Liver (tissue), 9 donors: ENCODE data around the gene CHRM4. TPM values are rescaled to one million over a fixed set of nuclear protein-coding genes. Genes with fewer than 3 reads are reported as not detected.

Source experiments
- DNase-seq: peaks from one replicate; pipeline ENCODE4 v3.0.0-alpha.2; 2017; ENCODE audit warnings: low spot score
- H3K27ac ChIP-seq, 2 donors: one replicate each; pipeline ENCODE4 v1.7.0; 2013; ENCODE audit warnings: inconsistent platforms in 2 of 2, low read length in 2 of 2, control low read depth in 1 of 2, low read depth in 1 of 2, mild to moderate bottlenecking in 1 of 2
- H3K27me3 ChIP-seq, 4 donors: one replicate each; pipeline versions ENCODE4 v1.6.1 to v1.7.0; 2013; ENCODE audit warnings: low read length in 3 of 4, inconsistent platforms in 1 of 4, mild to moderate bottlenecking in 1 of 4, moderate library complexity in 1 of 4; ENCODE audit not compliant: control insufficient read depth in 4 of 4, insufficient read depth in 4 of 4
- H3K36me3 ChIP-seq, 4 donors: one replicate each; pipeline versions ENCODE4 v1.6.1 to v1.7.0; 2013; ENCODE audit warnings: low read length in 3 of 4, mild to moderate bottlenecking in 3 of 4, low read depth in 1 of 4, moderate library complexity in 1 of 4; ENCODE audit not compliant: control insufficient read depth in 4 of 4, insufficient read depth in 3 of 4
- H3K4me1 ChIP-seq, 4 donors: one replicate each; pipeline versions ENCODE4 v1.6.1 to v1.7.0; 2013; ENCODE audit warnings: low read length in 3 of 4, mild to moderate bottlenecking in 3 of 4, moderate library complexity in 1 of 4; ENCODE audit not compliant: control insufficient read depth in 4 of 4, insufficient read depth in 4 of 4
- H3K4me3 ChIP-seq, 3 donors: one replicate each; pipeline versions ENCODE4 v1.6.1 to v1.7.0; 2013; ENCODE audit warnings: low read length in 3 of 3, control low read depth in 1 of 3, low read depth in 1 of 3, mild to moderate bottlenecking in 1 of 3
- H3K9ac ChIP-seq, 2 donors: one replicate each; pipeline ENCODE4 v1.7.0; 2013; ENCODE audit warnings: low read length in 2 of 2, mild to moderate bottlenecking in 2 of 2, moderate library complexity in 2 of 2, control low read depth in 1 of 2, low read depth in 1 of 2
- H3K9me3 ChIP-seq, 4 donors: one replicate each; pipeline versions ENCODE4 v1.6.1 to v1.7.0; 2013; ENCODE audit warnings: low read length in 3 of 4; ENCODE audit not compliant: control insufficient read depth in 4 of 4
- ATF3 ChIP-seq: IDR thresholded peaks from 2 replicates; pipeline ENCODE4 v1.6.1; 2016; ENCODE audit warnings: antibody characterized with exemption
- EGR1 ChIP-seq, 2 donors: IDR thresholded peaks; 2 replicates each; pipeline ENCODE4 v1.6.1; 2016 to 2018; ENCODE audit warnings: antibody characterized with exemption in 2 of 2, low read depth in 2 of 2
- FOXA2 ChIP-seq: IDR thresholded peaks from 2 replicates; pipeline ENCODE4 v1.6.1; 2016; ENCODE audit warnings: antibody characterized with exemption
- HNF4A ChIP-seq, 2 donors: conservative IDR thresholded peaks; 2 replicates each; pipeline ENCODE4 v1.6.1; 2016; ENCODE audit warnings: antibody characterized with exemption in 2 of 2, mild to moderate bottlenecking in 2 of 2
- HNF4G ChIP-seq: IDR thresholded peaks from 2 replicates; pipeline ENCODE4 v1.6.1; 2016; ENCODE audit warnings: antibody characterized with exemption
- NR2F2 ChIP-seq: IDR thresholded peaks from 2 replicates; pipeline ENCODE4 v1.6.1; 2016; ENCODE audit warnings: antibody characterized with exemption
- RAD21 ChIP-seq, 2 donors: IDR thresholded peaks; 2 replicates each; pipeline ENCODE4 v1.6.1; 2016; ENCODE audit warnings: antibody characterized with exemption in 2 of 2, mild to moderate bottlenecking in 2 of 2
- RXRA ChIP-seq, 2 donors: IDR thresholded peaks; 2 replicates each; pipeline ENCODE4 v1.6.1; 2017 to 2018; ENCODE audit warnings: antibody characterized with exemption in 2 of 2, mild to moderate bottlenecking in 1 of 2
- SP1 ChIP-seq: IDR thresholded peaks from 2 replicates; pipeline ENCODE4 v1.6.1; 2018; ENCODE audit warnings: antibody characterized with exemption, mild to moderate bottlenecking
- TAF1 ChIP-seq: conservative IDR thresholded peaks from 2 replicates; pipeline ENCODE4 v1.6.1; 2016; ENCODE audit warnings: antibody characterized with exemption, mild to moderate bottlenecking
- YY1 ChIP-seq: IDR thresholded peaks from 2 replicates; pipeline ENCODE4 v1.6.1; 2016; ENCODE audit warnings: antibody characterized with exemption, mild to moderate bottlenecking
- WGBS: extraction: QIAGEN DNeasy Blood & Tissue Kit; methylation state at CpG from one replicate; pipeline ENCODE4 v1.1.7; 2013; 5-methylcytosine and 5-hydroxymethylcytosine counted together
- polyA plus RNA-seq, 2 donors: library from polyadenylated mRNA; stranded (reverse) in 1 of 2; unstranded in 1 of 2; fragments of 200-250 nt in 1 of 2; fragments of >200 nt in 1 of 2; fragmentation: Nextera tagmentation in 1 of 2; extraction: Ambion mirVana in 1 of 2; gene quantifications; one replicate each; pipeline versions ENCODE4 v1.2.1 to v1.2.3, GENCODE V29; 2013 to 2015
- total RNA-seq, 2 donors: library from RNA; depleted of rRNA; stranded (reverse); fragments of >200 nt; gene quantifications; one replicate each; pipeline ENCODE4 v1.2.3, GENCODE V29; 2014
- TF ChIP-seq, protein P1 (sequence below): fragments of 150-350 bp; IDR thresholded peaks from 2 replicates; pipeline ENCODE4 v1.5.1; 2017; ENCODE audit warnings: improper control_type of control experiment, low read depth, low read length; ENCODE audit not compliant: missing input control
- TF ChIP-seq, protein P2 (sequence below): IDR thresholded peaks from 2 replicates; pipeline ENCODE4 v1.6.1; 2016; ENCODE audit warnings: antibody characterized with exemption
- TF ChIP-seq, protein P3 (sequence below): IDR thresholded peaks from 2 replicates; pipeline ENCODE4 v1.6.1; 2016; ENCODE audit warnings: antibody characterized with exemption, mild to moderate bottlenecking
- TF ChIP-seq, protein P4 (sequence below): IDR thresholded peaks from 2 replicates; pipeline ENCODE4 v1.6.1; 2016; ENCODE audit warnings: antibody characterized with exemption
- donor health status: healthy.
- donor health status: healthy.
- donor health status: healthy.
- donor health status: healthy.
- donor health status: healthy.

CHRM4 gene
- total and polyA plus RNA-seq, 4 donors, result 0.08 to 0.09 TPM; not detected in 2

- Histone ChIP-seq H3K4me1 (peaks cover 0 to 11% (median 5%) of the 10 kb centered on the region in 4 donors), H3K4me3 (no peak overlapping the region)
- WGBS, result 90% methylated on average over 7 of the region's 7 CpGs
Observed at GRCh38 chr11:46356924-46357482, 34.6 kb downstream of the CHRM4 start.

DNA sequence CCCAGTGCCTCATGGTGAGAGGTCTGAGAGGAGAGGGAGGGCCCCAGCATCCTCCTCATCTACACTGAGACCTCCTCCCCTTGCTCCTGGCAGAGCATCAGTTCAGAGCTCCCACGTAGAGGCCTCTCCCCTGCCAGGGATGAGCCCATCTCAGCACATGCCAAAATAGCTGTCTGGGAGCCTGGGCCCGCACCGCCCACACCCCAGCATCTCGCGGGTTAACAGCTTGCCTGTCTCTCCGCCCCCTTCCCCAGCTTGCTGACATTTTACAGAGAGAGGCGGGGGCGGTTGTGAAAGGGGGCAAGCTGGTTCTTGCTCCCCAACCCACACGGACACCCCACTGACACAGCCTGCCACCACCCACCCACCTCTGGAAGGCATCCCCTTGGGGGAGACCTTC is 37.9 kb downstream of the CHRM4 start:
- Histone ChIP-seq H3K36me3 (peaks cover 0 to 7% (median 0%) of the 10 kb centered on the region in 4 donors), H3K4me3 (no peak overlapping the region), H3K4me1 (peaks cover 0 to 31% (median 20%) of the 10 kb centered on the region in 4 donors), H3K9me3 (no peaks in the 10 kb centered on the region), H3K27ac (no peak overlapping the region), H3K9ac (no peak overlapping the region), H3K27me3 (no peaks in the 10 kb centered on the region)
- 77% methylated on average over 9 of the region's 9 CpGs for WGBS
- DNase-seq, result no peak
- TF ChIP-seq NR2F2 (no peak), SP1 (no peak), RXRA (IDR thresholded peaks at IDR 0.05) (no peak), TAF1 (no peak), RAD21 (IDR thresholded peaks at IDR 0.05) (no peak), ATF3 (no peak), YY1 (no peak)
- TF ChIP-seq, protein P1, sequence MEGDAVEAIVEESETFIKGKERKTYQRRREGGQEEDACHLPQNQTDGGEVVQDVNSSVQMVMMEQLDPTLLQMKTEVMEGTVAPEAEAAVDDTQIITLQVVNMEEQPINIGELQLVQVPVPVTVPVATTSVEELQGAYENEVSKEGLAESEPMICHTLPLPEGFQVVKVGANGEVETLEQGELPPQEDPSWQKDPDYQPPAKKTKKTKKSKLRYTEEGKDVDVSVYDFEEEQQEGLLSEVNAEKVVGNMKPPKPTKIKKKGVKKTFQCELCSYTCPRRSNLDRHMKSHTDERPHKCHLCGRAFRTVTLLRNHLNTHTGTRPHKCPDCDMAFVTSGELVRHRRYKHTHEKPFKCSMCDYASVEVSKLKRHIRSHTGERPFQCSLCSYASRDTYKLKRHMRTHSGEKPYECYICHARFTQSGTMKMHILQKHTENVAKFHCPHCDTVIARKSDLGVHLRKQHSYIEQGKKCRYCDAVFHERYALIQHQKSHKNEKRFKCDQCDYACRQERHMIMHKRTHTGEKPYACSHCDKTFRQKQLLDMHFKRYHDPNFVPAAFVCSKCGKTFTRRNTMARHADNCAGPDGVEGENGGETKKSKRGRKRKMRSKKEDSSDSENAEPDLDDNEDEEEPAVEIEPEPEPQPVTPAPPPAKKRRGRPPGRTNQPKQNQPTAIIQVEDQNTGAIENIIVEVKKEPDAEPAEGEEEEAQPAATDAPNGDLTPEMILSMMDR, result no peak
- TF ChIP-seq, protein P2, sequence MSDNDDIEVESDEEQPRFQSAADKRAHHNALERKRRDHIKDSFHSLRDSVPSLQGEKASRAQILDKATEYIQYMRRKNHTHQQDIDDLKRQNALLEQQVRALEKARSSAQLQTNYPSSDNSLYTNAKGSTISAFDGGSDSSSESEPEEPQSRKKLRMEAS, result no peak

More at GRCh38 chr11:46356924-46357482, 34.6 kb downstream of the CHRM4 start:
- TF ChIP-seq YY1 (no peak), HNF4G (no peak), NR2F2 (no peak), ATF3 (no peak), FOXA2 (no peak), EGR1 (IDR thresholded peaks at IDR 0.05; ENCODE audit: low read depth in 2 of 2) (no peak), HNF4A (conservative IDR thresholded peaks at IDR 0.05) (no peak), TAF1 (no peak)
- TF ChIP-seq, protein P3, sequence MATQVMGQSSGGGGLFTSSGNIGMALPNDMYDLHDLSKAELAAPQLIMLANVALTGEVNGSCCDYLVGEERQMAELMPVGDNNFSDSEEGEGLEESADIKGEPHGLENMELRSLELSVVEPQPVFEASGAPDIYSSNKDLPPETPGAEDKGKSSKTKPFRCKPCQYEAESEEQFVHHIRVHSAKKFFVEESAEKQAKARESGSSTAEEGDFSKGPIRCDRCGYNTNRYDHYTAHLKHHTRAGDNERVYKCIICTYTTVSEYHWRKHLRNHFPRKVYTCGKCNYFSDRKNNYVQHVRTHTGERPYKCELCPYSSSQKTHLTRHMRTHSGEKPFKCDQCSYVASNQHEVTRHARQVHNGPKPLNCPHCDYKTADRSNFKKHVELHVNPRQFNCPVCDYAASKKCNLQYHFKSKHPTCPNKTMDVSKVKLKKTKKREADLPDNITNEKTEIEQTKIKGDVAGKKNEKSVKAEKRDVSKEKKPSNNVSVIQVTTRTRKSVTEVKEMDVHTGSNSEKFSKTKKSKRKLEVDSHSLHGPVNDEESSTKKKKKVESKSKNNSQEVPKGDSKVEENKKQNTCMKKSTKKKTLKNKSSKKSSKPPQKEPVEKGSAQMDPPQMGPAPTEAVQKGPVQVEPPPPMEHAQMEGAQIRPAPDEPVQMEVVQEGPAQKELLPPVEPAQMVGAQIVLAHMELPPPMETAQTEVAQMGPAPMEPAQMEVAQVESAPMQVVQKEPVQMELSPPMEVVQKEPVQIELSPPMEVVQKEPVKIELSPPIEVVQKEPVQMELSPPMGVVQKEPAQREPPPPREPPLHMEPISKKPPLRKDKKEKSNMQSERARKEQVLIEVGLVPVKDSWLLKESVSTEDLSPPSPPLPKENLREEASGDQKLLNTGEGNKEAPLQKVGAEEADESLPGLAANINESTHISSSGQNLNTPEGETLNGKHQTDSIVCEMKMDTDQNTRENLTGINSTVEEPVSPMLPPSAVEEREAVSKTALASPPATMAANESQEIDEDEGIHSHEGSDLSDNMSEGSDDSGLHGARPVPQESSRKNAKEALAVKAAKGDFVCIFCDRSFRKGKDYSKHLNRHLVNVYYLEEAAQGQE, result no peak
- TF ChIP-seq, protein P4, sequence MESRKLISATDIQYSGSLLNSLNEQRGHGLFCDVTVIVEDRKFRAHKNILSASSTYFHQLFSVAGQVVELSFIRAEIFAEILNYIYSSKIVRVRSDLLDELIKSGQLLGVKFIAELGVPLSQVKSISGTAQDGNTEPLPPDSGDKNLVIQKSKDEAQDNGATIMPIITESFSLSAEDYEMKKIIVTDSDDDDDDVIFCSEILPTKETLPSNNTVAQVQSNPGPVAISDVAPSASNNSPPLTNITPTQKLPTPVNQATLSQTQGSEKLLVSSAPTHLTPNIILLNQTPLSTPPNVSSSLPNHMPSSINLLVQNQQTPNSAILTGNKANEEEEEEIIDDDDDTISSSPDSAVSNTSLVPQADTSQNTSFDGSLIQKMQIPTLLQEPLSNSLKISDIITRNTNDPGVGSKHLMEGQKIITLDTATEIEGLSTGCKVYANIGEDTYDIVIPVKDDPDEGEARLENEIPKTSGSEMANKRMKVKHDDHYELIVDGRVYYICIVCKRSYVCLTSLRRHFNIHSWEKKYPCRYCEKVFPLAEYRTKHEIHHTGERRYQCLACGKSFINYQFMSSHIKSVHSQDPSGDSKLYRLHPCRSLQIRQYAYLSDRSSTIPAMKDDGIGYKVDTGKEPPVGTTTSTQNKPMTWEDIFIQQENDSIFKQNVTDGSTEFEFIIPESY, result no peak
- TF ChIP-seq, protein P1, result no peak
- no peaks in the 10 kb centered on the region for H3K27me3 ChIP-seq
- no peaks in the 10 kb centered on the region for H3K9me3 ChIP-seq
- no peak overlapping the region for H3K27ac ChIP-seq
- peaks cover 0 to 7% (median 0%) of the 10 kb centered on the region in 4 donors for H3K36me3 ChIP-seq
- H3K9ac ChIP-seq, result no peak overlapping the region
- no peak for DNase-seq
